ENCODE measurements around the gene SFXN3.
A peak's percentile ranks its signal among the peaks of the same experiment; 100 is the strongest.

DNA sequence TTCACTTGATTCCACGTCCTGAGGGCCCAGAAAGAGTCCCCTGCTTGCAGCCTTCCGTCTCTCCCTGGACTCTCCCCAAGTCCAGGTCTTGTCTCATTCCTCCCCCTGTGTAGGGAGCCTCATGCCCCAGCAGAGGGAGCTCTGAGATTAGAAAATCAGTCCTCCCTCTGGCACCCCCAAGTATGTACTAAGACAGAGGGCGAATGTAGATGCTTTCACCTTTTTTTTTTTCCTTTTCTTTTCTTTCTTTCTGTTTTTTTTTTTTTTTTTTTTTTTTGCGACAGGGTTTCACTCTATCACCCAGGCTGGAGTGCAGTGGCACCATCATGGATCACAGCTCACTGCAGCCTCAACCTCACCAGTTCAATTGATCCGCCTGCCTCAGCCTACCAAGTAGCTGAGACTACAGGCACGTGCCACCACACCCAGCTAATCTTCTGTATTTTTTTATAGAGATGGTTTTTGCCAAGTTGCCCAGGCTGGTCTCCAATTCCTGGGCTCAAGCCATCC lies 10.3 kb downstream of the SFXN3 start:
- TF ChIP-seq, protein P1, sequence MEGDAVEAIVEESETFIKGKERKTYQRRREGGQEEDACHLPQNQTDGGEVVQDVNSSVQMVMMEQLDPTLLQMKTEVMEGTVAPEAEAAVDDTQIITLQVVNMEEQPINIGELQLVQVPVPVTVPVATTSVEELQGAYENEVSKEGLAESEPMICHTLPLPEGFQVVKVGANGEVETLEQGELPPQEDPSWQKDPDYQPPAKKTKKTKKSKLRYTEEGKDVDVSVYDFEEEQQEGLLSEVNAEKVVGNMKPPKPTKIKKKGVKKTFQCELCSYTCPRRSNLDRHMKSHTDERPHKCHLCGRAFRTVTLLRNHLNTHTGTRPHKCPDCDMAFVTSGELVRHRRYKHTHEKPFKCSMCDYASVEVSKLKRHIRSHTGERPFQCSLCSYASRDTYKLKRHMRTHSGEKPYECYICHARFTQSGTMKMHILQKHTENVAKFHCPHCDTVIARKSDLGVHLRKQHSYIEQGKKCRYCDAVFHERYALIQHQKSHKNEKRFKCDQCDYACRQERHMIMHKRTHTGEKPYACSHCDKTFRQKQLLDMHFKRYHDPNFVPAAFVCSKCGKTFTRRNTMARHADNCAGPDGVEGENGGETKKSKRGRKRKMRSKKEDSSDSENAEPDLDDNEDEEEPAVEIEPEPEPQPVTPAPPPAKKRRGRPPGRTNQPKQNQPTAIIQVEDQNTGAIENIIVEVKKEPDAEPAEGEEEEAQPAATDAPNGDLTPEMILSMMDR (IDR thresholded peaks at IDR 0.05): peak; percentile 69 to 92 (median 82)
- no peak for TF ChIP-seq POLR2A (IDR thresholded peaks at IDR 0.05)

Measured in heart left ventricle (tissue), 13 donors.